GM19025 (cell line): Measurements from ENCODE around the gene MAP7D1.
"Not testable (repeated sequence)": the region's sequence is repeated elsewhere in the genome, so short reads cannot be mapped to it uniquely, and the experiment has no call there.

Source experiments
- ATAC-seq: cut with Tn5 transposase; IDR thresholded peaks from one replicate; pipeline ENCODE4 v1.9.1; 2021; ENCODE audit warnings: mild to moderate bottlenecking, low read depth, moderate library complexity; ENCODE audit not compliant: unreplicated experiment

The MAP7D1 gene

GRCh38 chr1:36150296-36151133 is 5.4 kb upstream of the MAP7D1 start:
- peak; percentile 34 for ATAC-seq

- ATAC-seq, result no peak
Measured at GRCh38 chr1:36151134-36151844, 4.7 kb upstream of the MAP7D1 start.

- ATAC-seq, result no peak
Measured at GRCh38 chr1:36151845-36152203, 4.1 kb upstream of the MAP7D1 start.

GRCh38 chr1:36153476-36153875 is 2.5 kb upstream of the MAP7D1 start:
- no peak for ATAC-seq

- no peak for ATAC-seq
Measured at GRCh38 chr1:36154335-36154734, 1.6 kb upstream of the MAP7D1 start.

- no peak for ATAC-seq
Measured at GRCh38 chr1:36154765-36155407, 1.1 kb upstream of the MAP7D1 start.

GRCh38 chr1:36156329-36157114 is 562 bp downstream of the MAP7D1 start:
- no peak for ATAC-seq

GRCh38 chr1:36157115-36157903 is 1.3 kb downstream of the MAP7D1 start:
- ATAC-seq, result no peak

GRCh38 chr1:36157973-36158826 is 2.2 kb downstream of the MAP7D1 start:
- ATAC-seq, result no peak

- ATAC-seq, result not testable (repeated sequence)
Measured at GRCh38 chr1:36158827-36159252, 2.9 kb downstream of the MAP7D1 start.

GRCh38 chr1:36159614-36160387 is 3.8 kb downstream of the MAP7D1 start:
- no peak for ATAC-seq

GRCh38 chr1:36160388-36160948 is 4.5 kb downstream of the MAP7D1 start:
- ATAC-seq, result no peak

GRCh38 chr1:36160949-36161485 is 5.1 kb downstream of the MAP7D1 start:
- ATAC-seq, result no peak

- peak; percentile 41 for ATAC-seq
Measured at GRCh38 chr1:36161641-36162531, 5.9 kb downstream of the MAP7D1 start.

- ATAC-seq, result no peak
Measured at GRCh38 chr1:36162680-36163239, 6.8 kb downstream of the MAP7D1 start.

- no peak for ATAC-seq
Measured at GRCh38 chr1:36163426-36163825, 7.5 kb downstream of the MAP7D1 start.
